Aorta (tissue), 5 donors: ENCODE results near the gene DMRTA2. TPM values are rescaled to one million over a fixed set of nuclear protein-coding genes. Genes with fewer than 3 reads are reported as not detected.

Experiments used
- ATAC-seq: fragments of 200-7000 bp; cut with Tn5 transposase; one replicate; pipeline ENCODE4 v1.9.1; 2022; ENCODE audit warnings: moderate library complexity; ENCODE audit not compliant: low FRiP score
- DNase-seq, 2 donors: peaks; one replicate each; pipeline ENCODE4 v3.0.0-alpha.2; 2020
- H3K27ac ChIP-seq, 2 donors: one replicate each; pipeline ENCODE4 v1.5.1; 2013; ENCODE audit warnings: low read length in 2 of 2, mild to moderate bottlenecking in 2 of 2, moderate library complexity in 2 of 2, control low read depth in 1 of 2, inconsistent platforms in 1 of 2, low read depth in 1 of 2
- H3K27me3 ChIP-seq, 2 donors: one replicate each; pipeline ENCODE4 v1.6.1; 2013; ENCODE audit warnings: control low read depth in 1 of 2, low read length in 1 of 2, mild to moderate bottlenecking in 1 of 2, moderate library complexity in 1 of 2; ENCODE audit not compliant: insufficient read depth in 2 of 2, control insufficient read depth in 1 of 2
- H3K36me3 ChIP-seq, 2 donors: one replicate each; pipeline ENCODE4 v1.6.1; 2013; ENCODE audit warnings: control low read depth in 1 of 2, low read length in 1 of 2, mild to moderate bottlenecking in 1 of 2; ENCODE audit not compliant: insufficient read depth in 2 of 2, control insufficient read depth in 1 of 2
- H3K4me1 ChIP-seq, 2 donors: one replicate each; pipeline ENCODE4 v1.6.1; 2013; ENCODE audit warnings: low read length in 2 of 2, control low read depth in 1 of 2, mild to moderate bottlenecking in 1 of 2, moderate library complexity in 1 of 2; ENCODE audit not compliant: insufficient read depth in 2 of 2, control insufficient read depth in 1 of 2
- H3K4me3 ChIP-seq, 2 donors: one replicate each; pipeline ENCODE4 v1.5.1; 2013; ENCODE audit warnings: low read length in 2 of 2, control low read depth in 1 of 2, mild to moderate bottlenecking in 1 of 2
- H3K9me3 ChIP-seq: one replicate; pipeline ENCODE4 v1.6.1; 2013; ENCODE audit warnings: mild to moderate bottlenecking, low read length; ENCODE audit not compliant: control insufficient read depth
- WGBS, 2 donors: extraction: QIAGEN DNeasy Blood & Tissue Kit; methylation state at CpG; one replicate each; pipeline ENCODE4 v1.1.7; 2013; 5-methylcytosine and 5-hydroxymethylcytosine counted together
- intact Hi-C, 2 donors: fragments of 100-400 bp; cut with DNase I; formaldehyde crosslinking; loops; one replicate each; pipeline versions ENCODE4 v1.14.2 to v1.15.0; 2022
- polyA plus RNA-seq, 2 donors: library from polyadenylated mRNA; stranded (reverse); fragments of 200-250 nt; gene quantifications; one replicate each; pipeline ENCODE4 v1.2.3, GENCODE V29; 2013
- total RNA-seq, 2 donors: library from RNA; stranded (reverse); fragmentation: NEBNext Ultra II Directional; extraction: Animal tissue kit (Norgen Biotek cat#: 25700); gene quantifications; one replicate each; pipeline ENCODE4 v1.2.1, GENCODE V29; 2021
- donor health status: healthy with polysubstance abuse.
- donor health status: Bipolar disorder and iron deficiency.
- donor health status: DM: no; HTN: no; CAD: no.
- donor health status: DM: no; HTN: no; CAD: no.
- donor health status: DM: yes; HTN: yes; CAD: no.

DMRTA2 gene
- total and polyA plus RNA-seq, 4 donors, result 0.26 TPM; not detected in 3

DNA sequence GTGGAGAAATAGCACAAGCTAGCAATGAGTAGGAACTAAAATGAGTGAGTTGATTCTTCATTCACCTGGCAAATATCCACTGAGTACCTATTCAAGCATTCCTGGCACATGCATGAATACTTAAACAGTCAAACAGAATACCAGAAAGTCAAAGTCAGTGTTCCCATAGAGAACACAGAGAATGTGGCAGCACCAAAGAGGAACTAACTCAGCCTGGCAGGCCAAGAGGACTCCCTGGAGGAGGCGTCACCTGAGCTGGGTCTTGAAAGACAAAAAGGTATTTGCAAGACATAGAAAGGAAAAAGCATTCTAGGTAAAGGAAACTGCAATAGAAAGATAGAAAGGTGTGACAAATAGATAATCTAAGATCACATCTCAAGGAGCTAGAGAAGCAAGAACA is 49.7 kb downstream of the DMRTA2 start:
- no peaks in the 10 kb centered on the region for H3K9me3 ChIP-seq
- no peak for DNase-seq
- intact Hi-C loops, result no loop called here
- no peak overlapping the region for H3K4me3 ChIP-seq
- no peaks in the 10 kb centered on the region for H3K4me1 ChIP-seq
- WGBS, 2 donors, result 83 to 90% methylated on average over 1 of the region's 1 CpG
- H3K27me3 ChIP-seq, result no peaks in the 10 kb centered on the region
- H3K27ac ChIP-seq, result no peak overlapping the region
- ATAC-seq, result no peak
- no peaks in the 10 kb centered on the region for H3K36me3 ChIP-seq

DNA sequence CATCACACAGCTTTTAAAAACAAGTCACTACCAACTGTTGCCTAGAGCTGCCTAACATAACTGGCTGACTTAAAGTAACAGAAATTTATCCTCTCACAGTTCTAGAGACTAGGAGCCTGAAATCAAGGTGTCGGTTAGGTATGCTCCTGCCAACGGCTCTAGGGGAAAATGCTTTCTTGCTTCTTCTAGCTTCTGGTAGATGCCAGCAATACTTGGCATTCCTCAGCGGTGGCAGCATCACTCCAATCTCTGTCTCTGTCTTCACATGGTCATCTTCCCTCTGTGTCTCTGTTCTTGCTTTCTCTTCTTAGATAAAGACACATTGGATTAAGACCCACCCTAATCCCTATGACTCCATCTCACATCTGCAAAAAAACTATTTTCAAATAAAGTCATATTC is 51.5 kb downstream of the DMRTA2 start:
- no peak for ATAC-seq
- Histone ChIP-seq H3K27ac (no peak overlapping the region), H3K36me3 (no peaks in the 10 kb centered on the region), H3K4me3 (no peak overlapping the region), H3K9me3 (no peaks in the 10 kb centered on the region), H3K4me1 (no peaks in the 10 kb centered on the region), H3K27me3 (no peaks in the 10 kb centered on the region)
- intact Hi-C loops, result no loop called here
- WGBS, 2 donors, result 33 to 48% methylated on average over 3 of the region's 3 CpGs
- DNase-seq, result no peak

DNA sequence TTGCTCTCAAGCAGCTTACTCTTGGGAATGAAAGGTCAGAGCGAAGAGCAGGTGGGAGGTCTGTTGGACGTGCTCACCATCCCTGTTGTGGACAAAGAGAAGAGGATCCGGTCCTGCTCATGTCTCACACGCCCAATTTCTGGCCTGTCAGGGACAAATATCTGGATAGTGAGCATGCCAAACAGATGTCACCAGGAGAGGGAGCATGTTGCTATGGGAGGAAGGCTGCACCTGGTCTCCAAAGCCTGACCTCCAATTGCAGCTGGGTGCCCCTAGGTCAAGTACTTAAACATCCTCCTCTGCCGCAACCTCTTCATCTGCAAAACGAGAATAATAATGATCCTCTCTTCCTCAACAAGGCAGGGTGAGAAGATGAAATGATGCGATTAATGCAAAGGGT is 53.4 kb downstream of the DMRTA2 start:
- H3K9me3 ChIP-seq, result peaks cover 2% of the 10 kb centered on the region
- intact Hi-C loops, result loop anchor here in 1 of 2 donors (5.0 kb wide), 1 partner anchor 332 kb away; no protein-coding TSS in a partner anchor
- no peaks in the 10 kb centered on the region for H3K27me3 ChIP-seq
- no peaks in the 10 kb centered on the region for H3K4me1 ChIP-seq
- H3K27ac ChIP-seq, result no peak overlapping the region
- 77% methylated on average over 7 of the region's 7 CpGs for WGBS, 2 donors
- no peak for ATAC-seq
- no peaks in the 10 kb centered on the region for H3K36me3 ChIP-seq
- no peak overlapping the region for H3K4me3 ChIP-seq
- no peak for DNase-seq

DNA sequence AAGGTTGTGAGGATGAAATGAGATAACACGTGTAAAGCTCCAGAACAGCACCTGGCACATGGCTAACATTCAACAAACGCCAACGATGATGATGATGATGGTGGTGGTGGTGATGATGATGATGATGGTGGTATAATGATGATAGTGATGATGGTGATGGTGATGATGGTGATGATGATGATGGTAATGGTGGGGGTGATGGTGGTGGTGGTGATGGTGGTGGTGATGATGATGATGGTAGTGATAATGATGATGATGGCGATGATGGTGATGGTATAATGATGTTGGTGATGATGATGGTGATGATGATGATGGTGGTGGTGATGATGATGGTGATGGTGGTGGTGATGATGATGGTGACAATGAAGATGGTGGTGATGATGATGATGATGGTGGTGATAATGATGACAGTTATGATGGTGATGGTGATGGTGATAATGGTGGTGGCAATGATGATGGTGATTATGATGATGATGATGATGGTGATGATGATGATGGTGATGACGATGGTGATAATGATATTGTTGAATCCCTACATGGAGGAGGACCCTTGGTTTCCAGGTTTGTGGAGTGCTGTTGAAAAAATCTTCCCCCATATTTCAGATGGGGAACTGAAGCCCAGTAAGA is 54.1 kb downstream of the DMRTA2 start:
- no peak for ATAC-seq
- Histone ChIP-seq H3K4me1 (no peaks in the 10 kb centered on the region), H3K4me3 (no peak overlapping the region)

DNA sequence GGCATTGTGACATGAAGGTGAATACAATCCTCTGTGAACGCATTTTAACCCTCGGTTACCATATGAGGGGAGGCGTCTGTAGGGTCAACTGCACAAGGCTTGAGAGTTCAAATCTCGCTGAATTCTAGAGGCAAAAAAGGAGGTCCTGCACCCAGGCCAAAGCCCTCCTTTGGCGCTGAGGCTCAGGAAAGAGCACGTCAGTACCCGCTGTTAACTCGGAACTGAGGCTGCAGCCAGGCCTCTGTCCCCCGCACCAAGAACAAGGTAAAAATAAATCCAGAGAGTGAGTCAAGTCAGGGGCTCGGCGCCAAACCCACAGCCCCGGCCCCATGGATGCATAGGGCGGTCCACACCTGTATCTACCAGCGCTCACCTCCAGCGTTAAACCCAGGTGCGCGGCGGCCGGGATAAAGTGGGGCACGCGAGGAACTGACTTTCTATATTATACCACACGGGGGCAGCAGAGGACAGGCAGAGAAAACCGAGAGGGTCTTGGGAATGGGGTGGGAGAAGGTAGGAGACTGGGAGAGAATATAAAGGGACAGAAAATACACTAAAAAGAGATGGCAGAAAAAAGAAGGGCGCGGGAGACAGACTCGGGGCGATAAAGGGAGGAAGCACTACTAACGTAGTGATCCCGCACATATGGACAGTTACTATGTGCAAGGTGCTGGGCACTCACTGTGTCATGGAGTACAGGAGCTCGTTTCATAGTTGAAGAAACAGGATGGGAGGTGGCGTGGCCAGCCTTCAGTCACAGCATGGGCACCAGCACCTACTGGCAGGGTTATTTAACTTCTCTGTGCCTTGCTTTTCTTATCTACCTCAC is 54.9 kb downstream of the DMRTA2 start:
- ATAC-seq (no peak), DNase-seq (no peak)
- Histone ChIP-seq H3K27me3 (no peaks in the 10 kb centered on the region), H3K9me3 (peaks cover 2% of the 10 kb centered on the region), H3K36me3 (no peaks in the 10 kb centered on the region), H3K27ac (no peak overlapping the region), H3K4me1 (no peaks in the 10 kb centered on the region), H3K4me3 (no peak overlapping the region)
- WGBS, 2 donors, result 13 to 14% methylated on average over 31 of the region's 31 CpGs
- intact Hi-C loops, result loop anchor here in 1 of 2 donors (5.0 kb wide), 1 partner anchor 334 kb away; no protein-coding TSS in a partner anchor

More for the DNA sequence above, 54.1 kb downstream of the DMRTA2 start:
- no peaks in the 10 kb centered on the region for H3K36me3 ChIP-seq
- 63 to 83% methylated on average over 5 of the region's 5 CpGs for WGBS, 2 donors
- no peak overlapping the region for H3K27ac ChIP-seq
- DNase-seq, result no peak
- H3K9me3 ChIP-seq, result peaks cover 2% of the 10 kb centered on the region
- H3K27me3 ChIP-seq, result no peaks in the 10 kb centered on the region
- intact Hi-C loops, result loop anchor here in 1 of 2 donors (5.0 kb wide), 1 partner anchor 333 kb away; no protein-coding TSS in a partner anchor
